Measurements from ENCODE around the gene RASGRF2.
A peak's percentile ranks its signal among the peaks of the same experiment; 100 is the strongest.

RASGRF2 gene

DNA sequence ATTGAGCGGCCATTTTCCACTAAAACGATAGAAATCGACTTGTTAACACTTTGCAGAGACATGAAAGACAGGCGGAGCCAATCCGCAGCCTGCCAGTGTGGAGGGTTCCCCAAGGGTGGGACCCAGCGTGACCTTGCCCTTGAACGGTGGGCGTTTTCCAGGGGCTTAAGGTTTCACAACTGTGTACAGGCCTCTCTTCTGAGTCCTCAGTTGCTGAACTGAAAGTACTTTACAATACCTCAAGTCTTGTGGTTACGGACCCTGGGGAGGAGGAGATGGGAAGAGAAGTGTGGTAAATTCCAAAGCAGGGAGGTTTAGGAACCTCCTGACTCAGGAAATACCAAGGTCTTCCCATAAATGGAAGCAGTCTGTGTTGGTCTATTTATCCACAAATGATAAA, 204.8 kb downstream of the RASGRF2 start:
- peaks cover 4% of the 10 kb centered on the region for H3K9me3 ChIP-seq (ENCODE audit: insufficient read depth, low read depth, low read length)
- peaks cover 6% of the 10 kb centered on the region for H3K79me2 ChIP-seq (ENCODE audit: control insufficient read depth, insufficient read depth, low read length, poor library complexity)
- no peak overlapping the region for H3K4me2 ChIP-seq (ENCODE audit: low read length)
- no CpG with 5 or more reads among the region's 9 CpGs for WGBS (ENCODE audit: extremely low coverage, insufficient coverage, insufficient read length)
- H3K27ac ChIP-seq (ENCODE audit: low read depth, low read length) = peak overlapping the region; percentile 92
- peak overlapping the region; percentile 97 for H2BK12ac ChIP-seq (ENCODE audit: low read length)
- H3K36me3 ChIP-seq (ENCODE audit: control insufficient read depth in 1 of 2, insufficient read depth in 2 of 2, low read length in 2 of 2) = peaks cover 4 to 9% of the 10 kb centered on the region in 2 experiments
- no peaks in the 10 kb centered on the region for H3K27me3 ChIP-seq (ENCODE audit: insufficient read depth, low read length)
- H3K4me1 ChIP-seq (ENCODE audit: control insufficient read depth in 1 of 2, insufficient read depth in 2 of 2, low read length in 2 of 2) = peaks cover 21 to 32% of the 10 kb centered on the region in 2 experiments
- H3K18ac ChIP-seq (ENCODE audit: low read length) = peak overlapping the region; percentile 42
- peak overlapping the region; percentile 90 for H2BK5ac ChIP-seq (ENCODE audit: low read depth, low read length, poor library complexity)
- H3K23ac ChIP-seq (ENCODE audit: low read length) = no peak overlapping the region
- peak overlapping the region; percentile 15 for H2AK5ac ChIP-seq (ENCODE audit: low read length)
- H4K12ac ChIP-seq (ENCODE audit: low read depth, low read length) = no peak overlapping the region
- DNase-seq = peak in 1 of 2 donors; percentile 16
- peak overlapping the region; percentile 49 for H3K4ac ChIP-seq (ENCODE audit: low read depth, low read length)
- no peak overlapping the region for H3K9ac ChIP-seq (ENCODE audit: low read length)
- H2BK120ac ChIP-seq (ENCODE audit: insufficient read depth, low read length, poor library complexity) = peak overlapping the region; percentile 91
- H3K14ac ChIP-seq (ENCODE audit: low read length) = peak overlapping the region; percentile 64
- H2AFZ ChIP-seq (ENCODE audit: insufficient read depth, low read length, poor library complexity) = no peak overlapping the region
- no peak overlapping the region for H3K4me3 ChIP-seq (ENCODE audit: low read depth, low read length)
- H4K91ac ChIP-seq (ENCODE audit: low read depth, low read length) = peak overlapping the region; percentile 83
- H3K79me1 ChIP-seq (ENCODE audit: low read length) = peaks cover 32% of the 10 kb centered on the region
- H4K8ac ChIP-seq (ENCODE audit: low read depth, low read length) = no peak overlapping the region

DNA sequence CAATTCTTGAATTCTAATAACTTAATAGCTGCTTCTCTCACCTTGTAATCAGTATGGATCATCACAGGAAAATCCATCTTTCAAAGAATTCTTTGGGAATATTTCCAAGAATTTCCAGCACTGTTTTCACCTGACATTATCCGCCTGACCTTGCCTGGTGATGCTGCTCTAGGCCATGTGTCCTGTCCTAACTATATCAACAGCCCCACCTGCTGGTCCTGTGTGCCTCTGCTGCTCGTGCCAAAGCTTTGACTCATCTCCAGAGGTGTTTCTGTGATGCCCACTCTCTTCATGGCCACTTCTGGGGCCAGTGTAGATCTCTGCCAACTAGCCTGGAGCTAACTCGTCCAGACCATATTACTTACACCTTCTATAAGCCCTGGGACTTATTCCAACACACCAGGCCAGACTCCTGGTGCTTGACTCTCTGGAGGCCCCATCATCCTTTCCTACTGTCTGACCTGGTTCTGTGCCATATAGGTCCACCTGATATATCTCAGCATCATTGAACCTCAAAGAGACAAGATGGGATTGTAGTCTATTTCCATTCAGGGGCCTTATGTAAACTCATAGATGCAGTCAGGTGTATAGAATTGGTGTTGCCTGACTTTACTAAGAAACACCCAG, 205.4 kb downstream of the RASGRF2 start:
- Histone ChIP-seq H3K27me3 (ENCODE audit: insufficient read depth, low read length) (no peaks in the 10 kb centered on the region), H3K79me1 (ENCODE audit: low read length) (peaks cover 35% of the 10 kb centered on the region), H3K23ac (ENCODE audit: low read length) (no peak overlapping the region), H3K14ac (ENCODE audit: low read length) (peak overlapping the region; percentile 62), H4K12ac (ENCODE audit: low read depth, low read length) (no peak overlapping the region), H2AFZ (ENCODE audit: insufficient read depth, low read length, poor library complexity) (no peak overlapping the region), H3K4me1 (ENCODE audit: control insufficient read depth in 1 of 2, insufficient read depth in 2 of 2, low read length in 2 of 2) (peaks cover 21 to 36% of the 10 kb centered on the region in 2 experiments), H3K9ac (ENCODE audit: low read length) (no peak overlapping the region), H2BK120ac (ENCODE audit: insufficient read depth, low read length, poor library complexity) (peak overlapping the region; percentile 71), H3K27ac (ENCODE audit: low read depth, low read length) (peak overlapping the region; percentile 99), H3K4me2 (ENCODE audit: low read length) (no peak overlapping the region), H2BK5ac (ENCODE audit: low read depth, low read length, poor library complexity) (peak overlapping the region; percentile 97), H4K8ac (ENCODE audit: low read depth, low read length) (no peak overlapping the region), H2BK12ac (ENCODE audit: low read length) (peak overlapping the region; percentile 90), H3K79me2 (ENCODE audit: control insufficient read depth, insufficient read depth, low read length, poor library complexity) (peaks cover 6% of the 10 kb centered on the region), H3K4ac (ENCODE audit: low read depth, low read length) (peak overlapping the region; percentile 4), H4K91ac (ENCODE audit: low read depth, low read length) (peak overlapping the region; percentile 82), H3K18ac (ENCODE audit: low read length) (peak overlapping the region; percentile 60), H3K36me3 (ENCODE audit: control insufficient read depth in 1 of 2, insufficient read depth in 2 of 2, low read length in 2 of 2) (peaks cover 10 to 11% of the 10 kb centered on the region in 2 experiments), H3K9me3 (ENCODE audit: insufficient read depth, low read depth, low read length) (peaks cover 6% of the 10 kb centered on the region), H2AK5ac (ENCODE audit: low read length) (peak overlapping the region; percentile 7), H3K4me3 (ENCODE audit: low read depth, low read length) (no peak overlapping the region)
- no CpG with 5 or more reads among the region's 3 CpGs for WGBS (ENCODE audit: extremely low coverage, insufficient coverage, insufficient read length)
- peak; percentile 66 to 73 for DNase-seq

DNA sequence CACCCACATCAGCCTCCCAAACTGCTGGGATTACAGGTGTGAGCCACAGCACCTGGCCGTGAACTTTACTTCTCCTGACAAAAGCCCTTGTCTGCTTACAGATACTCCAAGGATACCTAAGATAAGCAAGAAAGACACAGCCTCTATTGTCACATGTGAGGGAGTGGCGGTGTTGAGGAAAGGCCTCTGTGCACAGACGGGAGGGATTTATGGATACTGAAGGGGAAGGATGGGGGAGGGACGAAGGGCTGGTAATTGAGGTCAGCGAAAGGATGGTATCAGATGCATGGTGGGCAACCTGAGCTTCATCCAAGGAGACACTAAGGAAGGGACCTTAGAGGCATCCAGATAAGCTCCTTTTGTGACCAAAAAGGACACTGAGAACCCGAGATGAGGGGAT, 206.3 kb downstream of the RASGRF2 start:
- H4K12ac ChIP-seq (ENCODE audit: low read depth, low read length) = peak overlapping the region; percentile 40
- WGBS (ENCODE audit: extremely low coverage, insufficient coverage, insufficient read length) = no CpG with 5 or more reads among the region's 6 CpGs
- DNase-seq = no peak

DNA sequence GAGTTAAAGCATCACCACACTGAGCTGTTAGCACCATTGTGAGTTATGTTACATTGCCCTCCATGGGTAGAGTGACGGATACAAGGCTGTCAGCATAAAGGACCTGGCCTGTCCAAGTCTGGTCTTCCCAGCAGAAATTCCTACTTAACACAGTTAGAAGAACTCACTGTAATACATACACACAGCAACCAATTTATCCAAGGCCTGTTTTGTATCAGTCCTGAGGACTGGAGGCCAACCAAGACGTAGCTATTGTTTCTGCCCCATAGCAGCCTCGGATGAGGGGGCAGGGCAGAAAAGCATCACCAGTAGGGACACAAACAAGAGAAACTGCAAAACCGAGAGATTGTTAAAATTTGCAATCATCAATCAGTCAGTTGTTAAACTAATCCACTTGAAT, 206.9 kb downstream of the RASGRF2 start:
- H2BK120ac ChIP-seq (ENCODE audit: insufficient read depth, low read length, poor library complexity) = peak overlapping the region; percentile 98
- no peak overlapping the region for H3K4ac ChIP-seq (ENCODE audit: low read depth, low read length)
- peak overlapping the region; percentile 97 for H2BK5ac ChIP-seq (ENCODE audit: low read depth, low read length, poor library complexity)
- H3K79me1 ChIP-seq (ENCODE audit: low read length) = peaks cover 35% of the 10 kb centered on the region
- no peak overlapping the region for H2AFZ ChIP-seq (ENCODE audit: insufficient read depth, low read length, poor library complexity)
- no peak for DNase-seq
- H4K91ac ChIP-seq (ENCODE audit: low read depth, low read length) = peak overlapping the region; percentile 98
- peaks cover 6% of the 10 kb centered on the region for H3K9me3 ChIP-seq (ENCODE audit: insufficient read depth, low read depth, low read length)
- WGBS (ENCODE audit: extremely low coverage, insufficient coverage, insufficient read length) = no CpG with 5 or more reads among the region's 4 CpGs
- no peak overlapping the region for H3K23ac ChIP-seq (ENCODE audit: low read length)
- no peak overlapping the region for H3K14ac ChIP-seq (ENCODE audit: low read length)
- no peaks in the 10 kb centered on the region for H3K27me3 ChIP-seq (ENCODE audit: insufficient read depth, low read length)
- peak overlapping the region; percentile 84 for H4K8ac ChIP-seq (ENCODE audit: low read depth, low read length)
- peaks cover 21 to 36% of the 10 kb centered on the region in 2 experiments for H3K4me1 ChIP-seq (ENCODE audit: control insufficient read depth in 1 of 2, insufficient read depth in 2 of 2, low read length in 2 of 2)
- H3K4me2 ChIP-seq (ENCODE audit: low read length) = peak overlapping the region; percentile 32
- H3K27ac ChIP-seq (ENCODE audit: low read depth, low read length) = peak overlapping the region; percentile 99
- no peak overlapping the region for H3K9ac ChIP-seq (ENCODE audit: low read length)
- no peak overlapping the region for H2AK5ac ChIP-seq (ENCODE audit: low read length)
- H3K79me2 ChIP-seq (ENCODE audit: control insufficient read depth, insufficient read depth, low read length, poor library complexity) = peaks cover 6% of the 10 kb centered on the region
- H2BK12ac ChIP-seq (ENCODE audit: low read length) = no peak overlapping the region
- no peak overlapping the region for H3K4me3 ChIP-seq (ENCODE audit: low read depth, low read length)
- peaks cover 10 to 11% of the 10 kb centered on the region in 2 experiments for H3K36me3 ChIP-seq (ENCODE audit: control insufficient read depth in 1 of 2, insufficient read depth in 2 of 2, low read length in 2 of 2)
- H3K18ac ChIP-seq (ENCODE audit: low read length) = peak overlapping the region; percentile 12
- no peak overlapping the region for H4K12ac ChIP-seq (ENCODE audit: low read depth, low read length)

More for the DNA sequence above, 206.3 kb downstream of the RASGRF2 start:
- no peak overlapping the region for H3K23ac ChIP-seq (ENCODE audit: low read length)
- peak overlapping the region; percentile 98 for H4K91ac ChIP-seq (ENCODE audit: low read depth, low read length)
- H3K4me3 ChIP-seq (ENCODE audit: low read depth, low read length) = no peak overlapping the region
- H4K8ac ChIP-seq (ENCODE audit: low read depth, low read length) = peak overlapping the region; percentile 84
- H3K18ac ChIP-seq (ENCODE audit: low read length) = peak overlapping the region; percentile 93
- peaks cover 10 to 11% of the 10 kb centered on the region in 2 experiments for H3K36me3 ChIP-seq (ENCODE audit: control insufficient read depth in 1 of 2, insufficient read depth in 2 of 2, low read length in 2 of 2)
- no peak overlapping the region for H3K9ac ChIP-seq (ENCODE audit: low read length)
- H2BK120ac ChIP-seq (ENCODE audit: insufficient read depth, low read length, poor library complexity) = peak overlapping the region; percentile 98
- no peaks in the 10 kb centered on the region for H3K27me3 ChIP-seq (ENCODE audit: insufficient read depth, low read length)
- peak overlapping the region; percentile 99 for H3K27ac ChIP-seq (ENCODE audit: low read depth, low read length)
- no peak overlapping the region for H3K4me2 ChIP-seq (ENCODE audit: low read length)
- H2AK5ac ChIP-seq (ENCODE audit: low read length) = peak overlapping the region; percentile 85
- peak overlapping the region; percentile 97 for H2BK5ac ChIP-seq (ENCODE audit: low read depth, low read length, poor library complexity)
- peaks cover 35% of the 10 kb centered on the region for H3K79me1 ChIP-seq (ENCODE audit: low read length)
- H2AFZ ChIP-seq (ENCODE audit: insufficient read depth, low read length, poor library complexity) = peak overlapping the region; percentile 53
- peaks cover 21 to 36% of the 10 kb centered on the region in 2 experiments for H3K4me1 ChIP-seq (ENCODE audit: control insufficient read depth in 1 of 2, insufficient read depth in 2 of 2, low read length in 2 of 2)
- peak overlapping the region; percentile 91 for H2BK12ac ChIP-seq (ENCODE audit: low read length)
- H3K79me2 ChIP-seq (ENCODE audit: control insufficient read depth, insufficient read depth, low read length, poor library complexity) = peaks cover 6% of the 10 kb centered on the region
- peak overlapping the region; percentile 93 for H3K14ac ChIP-seq (ENCODE audit: low read length)
- peaks cover 6% of the 10 kb centered on the region for H3K9me3 ChIP-seq (ENCODE audit: insufficient read depth, low read depth, low read length)
- H3K4ac ChIP-seq (ENCODE audit: low read depth, low read length) = peak overlapping the region; percentile 89

Measured in trophoblast cell (in vitro differentiated cells and primary cell).